ENCODE data around the gene ADCY4. TPM values are rescaled to one million over a fixed set of nuclear protein-coding genes. Genes with fewer than 3 reads are reported as not detected.
A peak's percentile ranks its signal among the peaks of the same experiment; 100 is the strongest.

The ADCY4 gene
- total RNA-seq, 1 donor from 2014 or later, result 9.9 TPM

GRCh38 chr14:24279301-24280186 lies 55.3 kb downstream of the ADCY4 start:
- Histone ChIP-seq H3K4me1 (ENCODE audit: control insufficient read depth in 3 of 3, insufficient read depth in 3 of 3, low read length in 3 of 3) (peaks cover 0 to 5% (median 0%) of the 10 kb centered on the region in 3 donors), H3K4me3 (ENCODE audit: low read length in 3 of 3) (no peak overlapping the region), H3K9ac (ENCODE audit: low read depth in 1 of 3, low read length in 3 of 3) (no peak overlapping the region), H3K27ac (ENCODE audit: low read depth, low read length) (no peak overlapping the region), H3K27me3 (ENCODE audit: control insufficient read depth in 3 of 3, insufficient read depth in 3 of 3, low read length in 3 of 3) (no peaks in the 10 kb centered on the region), H3K36me3 (ENCODE audit: control insufficient read depth in 3 of 3, insufficient read depth in 3 of 3, low read length in 3 of 3) (no peaks in the 10 kb centered on the region), H3K9me3 (ENCODE audit: control insufficient read depth in 3 of 3, low read length in 3 of 3) (no peaks in the 10 kb centered on the region)

DNA sequence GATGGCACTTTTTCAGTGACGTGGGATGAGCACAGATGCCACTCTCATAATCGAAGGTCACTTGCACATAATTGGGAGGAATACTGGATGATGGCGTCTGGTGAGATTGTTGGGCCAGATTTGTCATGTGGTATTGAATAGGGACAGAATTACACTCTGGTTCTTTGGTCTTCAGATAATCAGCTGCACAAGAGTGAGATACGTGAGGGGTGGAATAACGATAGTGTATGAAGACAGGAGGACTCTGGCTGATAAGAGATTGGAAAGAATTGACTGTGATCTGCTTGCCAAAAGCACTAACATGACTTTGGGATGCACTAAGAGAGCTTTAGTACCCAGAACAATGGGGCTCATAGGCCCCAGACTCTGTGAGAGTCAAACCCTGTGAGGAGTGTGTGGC lies 56.4 kb downstream of the ADCY4 start:
- peaks cover 0 to 5% (median 5%) of the 10 kb centered on the region in 3 donors for H3K4me1 ChIP-seq (ENCODE audit: control insufficient read depth in 3 of 3, insufficient read depth in 3 of 3, low read length in 3 of 3)
- H3K9ac ChIP-seq (ENCODE audit: low read depth in 1 of 3, low read length in 3 of 3), result no peak overlapping the region
- no peak overlapping the region for H3K27ac ChIP-seq (ENCODE audit: low read depth, low read length)
- no peaks in the 10 kb centered on the region for H3K36me3 ChIP-seq (ENCODE audit: control insufficient read depth in 3 of 3, insufficient read depth in 3 of 3, low read length in 3 of 3)
- no peaks in the 10 kb centered on the region for H3K9me3 ChIP-seq (ENCODE audit: control insufficient read depth in 3 of 3, low read length in 3 of 3)
- H3K27me3 ChIP-seq (ENCODE audit: control insufficient read depth in 3 of 3, insufficient read depth in 3 of 3, low read length in 3 of 3), result no peaks in the 10 kb centered on the region
- H3K4me3 ChIP-seq (ENCODE audit: low read length in 3 of 3), result no peak overlapping the region

DNA sequence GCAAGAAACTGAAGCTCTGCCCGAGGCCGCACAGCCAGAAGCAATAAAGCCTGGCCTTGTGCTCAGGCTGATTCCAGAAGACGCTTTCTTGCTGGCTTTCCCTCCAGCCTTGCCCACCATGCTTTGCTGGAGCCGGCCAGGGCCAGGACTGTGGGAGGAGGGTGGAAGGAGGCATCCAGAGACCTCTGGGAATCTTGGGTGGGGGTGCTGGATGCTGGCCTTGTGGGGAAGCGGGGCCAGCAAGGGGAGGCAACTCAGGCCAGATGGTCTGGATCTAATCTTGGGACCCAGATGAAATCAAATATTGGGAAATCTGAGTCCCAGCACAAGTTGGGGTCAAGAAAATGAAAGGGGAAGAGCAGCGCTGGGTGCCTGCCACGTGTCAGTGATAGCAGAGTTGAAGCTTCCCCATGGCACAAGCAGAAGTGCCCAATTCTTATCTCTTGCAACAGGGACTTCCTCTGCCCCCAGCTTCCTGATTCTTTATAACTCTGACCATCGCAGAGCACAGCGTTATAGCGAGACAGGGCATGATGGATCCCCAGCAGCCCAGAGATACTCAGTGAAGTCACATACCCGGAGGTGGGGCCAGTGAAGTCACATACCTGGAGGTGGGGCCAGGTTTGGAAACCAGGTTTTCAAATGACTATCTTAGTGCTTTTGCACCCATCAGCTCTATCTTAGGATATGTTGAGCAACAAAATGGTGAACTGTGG lies 57.1 kb downstream of the ADCY4 start:
- Histone ChIP-seq H3K27ac (ENCODE audit: low read depth, low read length) (no peak overlapping the region), H3K4me3 (ENCODE audit: low read length in 3 of 3) (no peak overlapping the region), H3K9ac (ENCODE audit: low read depth in 1 of 3, low read length in 3 of 3) (no peak overlapping the region), H3K9me3 (ENCODE audit: control insufficient read depth in 3 of 3, low read length in 3 of 3) (no peaks in the 10 kb centered on the region), H3K27me3 (ENCODE audit: control insufficient read depth in 3 of 3, insufficient read depth in 3 of 3, low read length in 3 of 3) (no peaks in the 10 kb centered on the region), H3K4me1 (ENCODE audit: control insufficient read depth in 3 of 3, insufficient read depth in 3 of 3, low read length in 3 of 3) (peaks cover 0 to 5% (median 5%) of the 10 kb centered on the region in 3 donors), H3K36me3 (ENCODE audit: control insufficient read depth in 3 of 3, insufficient read depth in 3 of 3, low read length in 3 of 3) (no peaks in the 10 kb centered on the region)

GRCh38 chr14:24277071-24277470 lies 57.8 kb downstream of the ADCY4 start:
- H3K9me3 ChIP-seq (ENCODE audit: control insufficient read depth in 3 of 3, low read length in 3 of 3), result no peaks in the 10 kb centered on the region
- no peak overlapping the region for H3K27ac ChIP-seq (ENCODE audit: low read depth, low read length)
- no peaks in the 10 kb centered on the region for H3K36me3 ChIP-seq (ENCODE audit: control insufficient read depth in 3 of 3, insufficient read depth in 3 of 3, low read length in 3 of 3)
- H3K9ac ChIP-seq (ENCODE audit: low read depth in 1 of 3, low read length in 3 of 3), result no peak overlapping the region
- no peaks in the 10 kb centered on the region for H3K27me3 ChIP-seq (ENCODE audit: control insufficient read depth in 3 of 3, insufficient read depth in 3 of 3, low read length in 3 of 3)
- H3K4me3 ChIP-seq (ENCODE audit: low read length in 3 of 3), result no peak overlapping the region
- peaks cover 0 to 5% (median 5%) of the 10 kb centered on the region in 3 donors for H3K4me1 ChIP-seq (ENCODE audit: control insufficient read depth in 3 of 3, insufficient read depth in 3 of 3, low read length in 3 of 3)

DNA sequence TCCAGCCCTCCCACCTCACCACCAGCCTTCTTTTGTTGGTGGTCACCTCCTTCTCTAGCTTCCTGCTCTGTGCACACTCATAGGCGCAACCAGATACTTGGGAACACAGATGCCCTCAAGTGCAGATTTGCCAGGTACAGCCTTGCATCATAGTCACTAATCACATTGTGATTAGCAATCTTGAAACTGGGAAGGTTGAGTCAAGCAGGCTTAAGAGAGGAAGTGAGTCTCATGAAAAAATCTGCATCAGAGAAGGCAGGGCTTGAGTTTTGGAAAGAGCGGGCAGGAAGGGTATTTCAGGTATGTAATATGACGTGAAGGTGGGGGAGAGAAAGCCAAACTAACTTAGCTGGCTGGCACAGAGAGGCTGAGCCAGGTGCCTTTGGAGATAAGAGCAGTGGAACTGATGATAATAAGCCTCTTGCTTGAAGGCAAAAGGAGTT lies 60.7 kb downstream of the ADCY4 start:
- Histone ChIP-seq H3K36me3 (ENCODE audit: control insufficient read depth in 3 of 3, insufficient read depth in 3 of 3, low read length in 3 of 3) (peaks cover 6 to 10% (median 6%) of the 10 kb centered on the region in 3 donors), H3K9ac (ENCODE audit: low read depth in 1 of 3, low read length in 3 of 3) (no peak overlapping the region), H3K9me3 (ENCODE audit: control insufficient read depth in 3 of 3, low read length in 3 of 3) (no peaks in the 10 kb centered on the region), H3K4me3 (ENCODE audit: low read length in 3 of 3) (no peak overlapping the region), H3K4me1 (ENCODE audit: control insufficient read depth in 3 of 3, insufficient read depth in 3 of 3, low read length in 3 of 3) (peaks cover 0 to 15% (median 13%) of the 10 kb centered on the region in 3 donors), H3K27me3 (ENCODE audit: control insufficient read depth in 3 of 3, insufficient read depth in 3 of 3, low read length in 3 of 3) (no peaks in the 10 kb centered on the region), H3K27ac (ENCODE audit: low read depth, low read length) (no peak overlapping the region)

GRCh38 chr14:24273422-24273998 lies 61.4 kb downstream of the ADCY4 start:
- Histone ChIP-seq H3K4me3 (ENCODE audit: low read length in 3 of 3) (no peak overlapping the region), H3K9me3 (ENCODE audit: control insufficient read depth in 3 of 3, low read length in 3 of 3) (no peaks in the 10 kb centered on the region), H3K27me3 (ENCODE audit: control insufficient read depth in 3 of 3, insufficient read depth in 3 of 3, low read length in 3 of 3) (no peaks in the 10 kb centered on the region), H3K36me3 (ENCODE audit: control insufficient read depth in 3 of 3, insufficient read depth in 3 of 3, low read length in 3 of 3) (peaks cover 10 to 15% (median 12%) of the 10 kb centered on the region in 3 donors), H3K27ac (ENCODE audit: low read depth, low read length) (no peak overlapping the region), H3K4me1 (ENCODE audit: control insufficient read depth in 3 of 3, insufficient read depth in 3 of 3, low read length in 3 of 3) (peaks cover 0 to 15% (median 13%) of the 10 kb centered on the region in 3 donors), H3K9ac (ENCODE audit: low read depth in 1 of 3, low read length in 3 of 3) (no peak overlapping the region)

- Histone ChIP-seq H3K4me3 (ENCODE audit: low read length in 3 of 3) (no peak overlapping the region), H3K4me1 (ENCODE audit: control insufficient read depth in 3 of 3, insufficient read depth in 3 of 3, low read length in 3 of 3) (peaks cover 0 to 15% (median 13%) of the 10 kb centered on the region in 3 donors), H3K27ac (ENCODE audit: low read depth, low read length) (no peak overlapping the region), H3K27me3 (ENCODE audit: control insufficient read depth in 3 of 3, insufficient read depth in 3 of 3, low read length in 3 of 3) (no peaks in the 10 kb centered on the region), H3K9ac (ENCODE audit: low read depth in 1 of 3, low read length in 3 of 3) (no peak overlapping the region), H3K9me3 (ENCODE audit: control insufficient read depth in 3 of 3, low read length in 3 of 3) (no peaks in the 10 kb centered on the region), H3K36me3 (ENCODE audit: control insufficient read depth in 3 of 3, insufficient read depth in 3 of 3, low read length in 3 of 3) (peaks cover 12 to 20% (median 19%) of the 10 kb centered on the region in 3 donors)
These were observed 62.4 kb downstream of the ADCY4 start for GRCh38 chr14:24272467-24272866.

GRCh38 chr14:24271834-24272263 lies 63.0 kb downstream of the ADCY4 start:
- peaks cover 0 to 15% (median 13%) of the 10 kb centered on the region in 3 donors for H3K4me1 ChIP-seq (ENCODE audit: control insufficient read depth in 3 of 3, insufficient read depth in 3 of 3, low read length in 3 of 3)
- H3K27me3 ChIP-seq (ENCODE audit: control insufficient read depth in 3 of 3, insufficient read depth in 3 of 3, low read length in 3 of 3), result no peaks in the 10 kb centered on the region
- peak overlapping the region; percentile 96 for H3K27ac ChIP-seq (ENCODE audit: low read depth, low read length)

GRCh38 chr14:24271134-24271833 lies 63.6 kb downstream of the ADCY4 start, which contains the start of gene RABGGTA:
Gene RABGGTA, minus strand, starts transcription at chr14:24271597. Its CDS starts 482 bp downstream, at chr14:24271115.
- Histone ChIP-seq H3K9me3 (ENCODE audit: control insufficient read depth in 3 of 3, low read length in 3 of 3) (no peaks in the 10 kb centered on the region), H3K4me3 (ENCODE audit: low read length in 3 of 3) (peak within 1 kb of the TSS; percentile 94 to 98 (median 98)), H3K27ac (ENCODE audit: low read depth, low read length) (peak within 1 kb of the TSS; percentile 96), H3K27me3 (ENCODE audit: control insufficient read depth in 3 of 3, insufficient read depth in 3 of 3, low read length in 3 of 3) (no peaks in the 10 kb centered on the region), H3K4me1 (ENCODE audit: control insufficient read depth in 3 of 3, insufficient read depth in 3 of 3, low read length in 3 of 3) (peaks cover 0 to 15% (median 13%) of the 10 kb centered on the region in 3 donors), H3K36me3 (ENCODE audit: control insufficient read depth in 3 of 3, insufficient read depth in 3 of 3, low read length in 3 of 3) (peaks cover 23 to 32% (median 31%) of the 10 kb centered on the region in 3 donors), H3K9ac (ENCODE audit: low read depth in 1 of 3, low read length in 3 of 3) (peak within 1 kb of the TSS; percentile 98 to 99 (median 98))

More at GRCh38 chr14:24271834-24272263, 63.0 kb downstream of the ADCY4 start:
- Histone ChIP-seq H3K4me3 (ENCODE audit: low read length in 3 of 3) (peak overlapping the region; percentile 94 to 98 (median 98)), H3K9ac (ENCODE audit: low read depth in 1 of 3, low read length in 3 of 3) (peak overlapping the region; percentile 98 to 99 (median 98)), H3K36me3 (ENCODE audit: control insufficient read depth in 3 of 3, insufficient read depth in 3 of 3, low read length in 3 of 3) (peaks cover 18 to 26% (median 25%) of the 10 kb centered on the region in 3 donors), H3K9me3 (ENCODE audit: control insufficient read depth in 3 of 3, low read length in 3 of 3) (no peaks in the 10 kb centered on the region)
